ENCODE results near the gene ACER2. TPM values are rescaled to one million over a fixed set of nuclear protein-coding genes. Genes with fewer than 3 reads are reported as not detected.
A peak's percentile ranks its signal among the peaks of the same experiment; 100 is the strongest.

ACER2 gene
- total and polyA plus RNA-seq, 10 of the 15 experiments (the other 5 are each of a cell fraction or from before 2014, with no cell fraction given): 0.07 to 3.1 (median 2.2) TPM

- peak overlapping the region; percentile 89 for H2AFZ ChIP-seq (ENCODE audit: control insufficient read depth, low read depth, low read length)
- intact Hi-C loops (cut with micrococcal nuclease; ENCODE audit: unreplicated experiment): no loop called here
- ChIA-PET POLR2A (interaction anchor here (0.6 to 1.0 kb wide), 2 partner anchors 9 to 379 kb away, joined by 3 to 5 read pairs; no protein-coding TSS in a partner anchor), RAD21 (ENCODE audit: unreplicated experiment) (interaction anchor here (0.6 to 2.2 kb wide), 4 partner anchors 8 to 368 kb away, joined by 4 to 14 read pairs (median 6); no protein-coding TSS in a partner anchor), SMC1A (ENCODE audit: uncharacterized antibody, unreplicated experiment) (interaction anchor here (0.9 to 1.7 kb wide), 3 partner anchors 10 to 263 kb away, joined by 3 to 4 read pairs (median 4); no protein-coding TSS in a partner anchor), CTCF (interaction anchor here (0.6 to 7.2 kb wide), 57 partner anchors 10 to 1724 kb away, joined by 3 to 102 read pairs (median 4); partner anchors contain the start of gene RRAGA)
- no peaks in the 10 kb centered on the region for H4K20me1 ChIP-seq (ENCODE audit: control insufficient read depth, insufficient read depth)
- no peak overlapping the region for H3K27ac ChIP-seq (ENCODE audit: control insufficient read depth, insufficient read depth)
- peak overlapping the region; percentile 69; the same call in 1 of the 2 replicates for H3K4me3 ChIP-seq
- no peak overlapping the region for H3K9ac ChIP-seq (ENCODE audit: control insufficient read depth, insufficient read depth, low read length)
- BruUV-seq (replicated peaks): no TSS peak
- no peaks in the 10 kb centered on the region for H3K36me3 ChIP-seq (ENCODE audit: control insufficient read depth in 2 of 2, insufficient read depth in 2 of 2, low read length in 1 of 2)
- no peaks in the 10 kb centered on the region for H3K9me3 ChIP-seq (replicated peaks; ENCODE audit: control insufficient read depth, insufficient read depth, low read length)
- H3K4me2 ChIP-seq (ENCODE audit: control insufficient read depth, insufficient read depth): peak overlapping the region; percentile 96
- ATAC-seq (peak; percentile 11; the same call in 2 of the 3 replicates), FAIRE-seq (no peak), DNase-seq (ENCODE audit: low read depth, low spot score) (no peak)
- 62% methylated on average over 23 of the region's 23 CpGs for WGBS (ENCODE audit: insufficient coverage, insufficient replicate concordance, low lambda C conversion rate, missing lambda C conversion rate)
- no peak for TF ChIP-seq NFYA (IDR thresholded peaks at IDR 0.05; ENCODE audit: borderline replicate concordance, low read depth, low read length)
- TF ChIP-seq HDGF (IDR thresholded peaks at IDR 0.05): 0 out of 2 replicates have a peak, but pooled peaks have one; percentile 41
- in situ Hi-C loops (cut with MboI): loop anchor here (25.0 kb wide), 1 partner anchor 1202 kb away; no protein-coding TSS in a partner anchor
- H3K79me2 ChIP-seq (ENCODE audit: control insufficient read depth, insufficient read depth, low read length): no peaks in the 10 kb centered on the region
- 0 out of 2 replicates have a peak, but pooled peaks cover 3% of the 10 kb centered on the region for H3K4me1 ChIP-seq (ENCODE audit: control insufficient read depth, insufficient read depth, low read length)
- no peaks in the 10 kb centered on the region for H3K27me3 ChIP-seq (replicated peaks in 1 of 2; ENCODE audit: control insufficient read depth in 2 of 2, insufficient read depth in 2 of 2, low read length in 1 of 2)
These were observed 55.4 kb downstream of the ACER2 start for GRCh38 chr9:19464061-19464763.

Data from GM12878 (cell line).